Anterior cingulate cortex (tissue), 58 donors: Measurements from ENCODE around the gene MRPL17.

ENCODE experiments used
- DNase-seq, 58 donors: peaks; one replicate each; lab custom pipeline; 2025; lab: John Stamatoyannopoulos, UW

The MRPL17 gene

DNA sequence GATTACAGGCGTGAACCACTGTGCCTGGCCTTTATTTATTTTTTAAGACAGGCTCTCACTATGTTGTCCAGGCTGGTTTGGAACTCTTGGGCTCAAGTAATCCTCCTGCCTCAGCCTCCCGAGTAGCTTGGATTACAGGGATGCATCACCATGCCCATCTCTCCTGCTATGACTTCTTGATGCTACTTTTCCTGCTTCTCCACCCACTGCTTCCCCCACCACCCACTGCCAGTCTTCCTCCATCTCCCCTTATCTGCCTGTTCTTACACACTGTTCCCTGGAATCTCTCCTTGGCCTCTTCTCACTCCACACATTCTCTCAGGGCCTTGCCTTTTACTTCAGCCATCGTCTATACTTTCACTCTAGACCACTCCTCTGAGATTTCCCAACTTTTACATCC, 46.7 kb downstream of the MRPL17 start:
- DNase-seq: no peak

DNA sequence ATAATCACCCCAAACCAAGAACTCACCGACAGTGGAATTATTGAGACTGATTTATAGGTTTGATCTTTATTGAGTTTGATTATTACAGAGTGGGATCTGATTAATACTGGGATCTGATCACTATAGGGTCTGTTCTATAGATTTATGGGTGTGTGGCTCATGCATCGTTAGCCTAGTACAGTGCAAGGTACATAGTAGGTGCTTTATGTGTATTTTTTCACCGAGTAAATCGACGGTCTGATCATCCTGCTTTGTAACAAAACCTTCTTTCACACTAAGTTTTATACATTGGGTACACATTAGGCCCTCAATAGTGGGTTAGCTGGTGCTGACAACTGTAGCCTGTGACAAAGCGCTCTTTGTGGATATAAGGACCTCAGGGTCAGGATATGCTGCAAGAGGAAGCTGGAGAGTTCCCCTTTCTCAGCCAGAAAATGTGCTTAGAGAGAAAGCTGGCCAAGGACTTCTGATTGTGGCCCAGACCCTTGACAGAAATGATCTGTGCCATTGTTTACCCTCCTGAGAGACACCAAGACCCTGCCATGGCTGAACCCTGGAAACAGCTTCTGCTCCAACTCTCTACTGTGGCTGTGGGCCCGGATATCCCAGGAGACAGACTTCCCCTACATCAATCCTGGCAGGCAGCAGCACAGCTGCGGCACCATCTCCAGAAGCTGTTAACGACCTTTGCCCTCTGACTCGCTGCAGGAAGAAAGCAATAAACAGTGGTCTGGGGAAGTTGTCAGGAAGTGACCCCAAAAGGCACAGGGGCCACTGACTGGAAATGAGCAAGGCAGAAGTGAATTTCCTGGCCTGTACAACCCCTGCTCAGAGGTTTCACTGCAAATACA, 47.8 kb downstream of the MRPL17 start:
- peak in 42 of 58 donors; percentile 19 to 90 (median 47) for DNase-seq

DNA sequence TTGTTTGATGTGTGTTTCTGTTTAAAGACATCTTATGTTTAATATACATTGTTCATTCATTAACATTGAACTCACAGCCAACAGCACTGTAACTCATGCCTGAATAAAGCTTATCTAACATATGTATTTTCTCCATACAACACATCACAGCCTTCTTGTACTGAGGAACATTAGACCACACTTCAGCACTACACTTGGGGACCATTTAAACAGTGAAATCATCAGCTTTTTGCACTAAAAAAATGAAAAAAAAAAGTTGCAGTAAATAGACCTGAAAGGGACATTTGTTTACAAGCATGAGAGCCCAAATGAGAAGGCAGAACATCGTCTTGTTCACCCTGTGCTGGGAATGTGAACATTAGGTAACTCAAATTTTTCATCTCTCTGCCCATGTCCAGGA, 48.6 kb downstream of the MRPL17 start:
- DNase-seq: no peak

DNA sequence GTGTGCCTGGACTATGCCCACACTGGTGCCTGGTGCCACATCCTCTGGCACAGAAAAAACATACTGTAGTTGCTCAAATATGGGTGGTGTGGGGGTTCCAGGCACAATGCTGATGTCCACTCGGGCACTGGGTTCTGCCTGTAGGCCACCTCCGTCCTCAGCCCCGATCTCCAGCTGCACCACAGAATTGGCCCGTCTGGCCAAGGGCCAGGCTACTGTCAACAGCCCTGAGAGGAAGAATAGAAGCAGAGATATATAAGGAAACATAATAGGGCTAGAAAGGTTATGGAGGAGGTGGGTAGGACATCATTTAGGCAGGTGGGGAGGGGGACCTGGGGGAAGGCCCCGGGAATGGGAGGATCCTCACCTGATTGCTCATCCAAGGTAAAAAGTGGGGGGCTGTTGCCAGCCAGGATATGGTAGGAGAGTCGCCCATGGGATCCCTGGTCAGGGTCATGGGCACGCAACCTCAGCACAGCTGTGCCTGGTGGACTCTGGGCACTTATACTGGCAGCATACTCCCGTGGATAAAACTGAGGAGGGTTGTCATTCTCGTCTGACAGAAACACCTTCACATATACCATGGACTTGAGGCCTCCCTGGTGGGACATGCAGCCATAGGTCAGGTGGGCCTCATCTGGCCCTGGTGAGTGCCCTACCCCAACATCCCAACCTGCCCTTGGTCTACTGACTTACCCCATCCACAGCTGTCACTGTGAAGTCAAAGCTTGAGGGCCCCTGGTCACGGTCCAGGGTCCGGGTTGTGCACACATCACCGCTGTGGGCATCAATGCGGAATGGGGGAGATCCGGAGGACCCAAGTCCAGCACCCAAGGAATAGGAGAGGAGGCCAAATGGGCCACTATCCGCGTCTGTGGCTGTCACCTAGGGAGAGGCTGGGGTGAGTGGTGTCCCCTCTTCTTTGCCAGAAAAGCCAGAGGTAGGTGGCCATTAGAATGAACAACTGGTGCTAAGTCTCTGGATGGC, 49.4 kb downstream of the MRPL17 start:
- DNase-seq: no peak

DNA sequence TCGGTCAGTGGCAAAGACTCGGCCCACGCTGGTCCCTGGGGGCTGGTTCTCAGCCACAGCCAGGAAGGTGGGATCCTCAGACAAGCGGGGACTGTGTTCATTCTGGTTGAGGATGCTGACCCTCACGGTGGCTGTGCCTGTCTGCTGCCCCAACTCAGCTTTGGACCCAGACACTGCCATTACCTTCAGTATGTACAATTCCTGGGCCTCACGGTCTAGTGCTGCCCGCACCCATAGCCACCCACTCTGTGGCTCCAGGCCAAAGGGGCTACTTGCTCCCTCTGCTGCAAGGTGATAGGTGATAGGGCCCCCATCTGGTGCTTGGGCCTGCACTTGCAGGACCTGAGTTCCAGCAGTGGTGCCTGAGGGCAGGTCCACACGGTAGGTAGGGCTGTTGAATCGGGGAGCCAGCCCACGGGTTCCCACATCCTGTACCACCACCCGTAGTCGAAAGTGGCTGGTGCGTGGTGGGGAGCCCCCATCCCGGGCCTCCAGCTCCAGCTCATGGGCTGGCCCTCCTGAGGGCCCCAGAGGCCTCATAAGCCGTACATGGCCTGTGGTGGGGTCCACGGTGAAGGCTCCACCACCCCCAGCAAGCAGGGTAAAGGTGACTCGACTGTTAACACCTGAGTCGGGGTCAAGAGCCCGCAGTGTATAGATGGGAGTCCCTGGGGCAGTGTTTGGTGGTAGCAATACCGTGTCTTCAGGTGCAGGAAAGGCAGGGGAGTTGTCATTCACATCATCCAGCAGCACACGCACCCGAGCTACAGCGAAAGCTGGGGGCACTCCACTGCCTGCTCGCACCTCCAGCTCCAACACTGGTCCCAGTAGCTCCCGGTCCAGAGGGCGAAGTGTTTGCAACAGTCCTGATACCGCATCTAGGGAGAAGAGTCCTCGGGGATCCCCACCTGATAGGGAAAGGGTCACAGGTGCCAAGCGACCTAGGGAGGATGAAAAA, 50.7 kb downstream of the MRPL17 start:
- no peak for DNase-seq

DNA sequence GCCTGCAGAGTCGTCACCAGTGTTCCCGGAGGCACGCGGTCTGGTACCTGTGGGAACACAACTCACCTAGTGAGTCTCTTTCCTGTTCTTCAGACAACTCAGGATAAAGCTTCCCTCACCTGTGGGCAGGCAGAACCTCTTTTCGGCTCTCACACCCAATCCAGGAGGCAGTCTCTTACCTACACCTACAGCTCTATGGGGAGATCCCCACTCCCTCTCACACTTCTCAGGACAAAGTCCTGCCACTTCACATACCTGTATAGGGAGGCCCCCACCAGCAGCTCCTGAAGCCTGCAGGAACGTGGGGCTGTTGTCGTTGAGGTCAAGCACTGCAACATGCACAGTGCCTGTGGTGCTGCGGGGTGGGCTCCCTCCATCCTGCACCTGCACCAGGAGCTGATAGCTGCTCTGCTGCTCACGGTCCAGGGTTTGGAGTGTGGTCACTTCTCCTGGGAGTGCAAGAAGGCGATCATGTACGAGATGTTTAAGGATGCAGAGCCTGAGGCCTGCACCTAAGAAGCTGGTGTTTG, 51.7 kb downstream of the MRPL17 start:
- DNase-seq: no peak

DNA sequence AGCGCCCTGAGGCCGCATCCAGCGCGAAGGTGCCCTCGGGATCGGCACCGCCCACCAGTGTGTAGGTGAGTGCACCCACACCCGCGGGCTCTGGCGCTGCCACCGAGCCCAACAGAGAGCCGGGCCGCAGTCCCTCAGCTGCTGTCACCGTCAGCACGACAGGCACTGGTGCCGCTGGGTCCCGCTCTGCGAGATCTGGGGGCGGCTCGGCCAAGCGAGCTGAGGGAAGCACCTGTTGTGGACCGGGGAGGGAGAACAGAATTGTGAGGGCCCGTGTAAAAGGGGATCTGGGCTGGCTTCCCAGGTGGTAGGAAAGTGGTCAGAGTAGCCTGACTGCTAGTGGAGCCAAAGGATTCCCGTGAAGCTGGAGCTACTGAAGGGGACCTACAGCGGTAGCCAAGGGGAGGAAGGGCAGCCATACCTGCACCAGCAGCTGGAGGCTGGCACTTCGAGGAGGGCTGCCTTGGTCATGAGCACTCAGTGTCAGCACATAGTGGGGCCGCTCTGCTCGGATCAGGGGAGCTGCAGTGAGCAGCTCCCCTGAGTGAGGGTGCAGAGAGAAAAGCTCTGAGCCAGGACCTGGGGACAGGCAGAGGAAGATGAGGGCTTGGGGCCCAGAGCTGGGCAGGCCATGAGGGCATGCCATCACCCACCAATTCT, 52.4 kb downstream of the MRPL17 start:
- no peak for DNase-seq
